GM15510 (cell line): Measurements from ENCODE around the gene MAB21L3.

ENCODE experiments used
- POLR2A ChIP-seq: IDR thresholded peaks from 3 replicates; pipeline ENCODE4 v1.6.1; 2011; ENCODE audit warnings: borderline replicate concordance; ENCODE audit not compliant: insufficient read length; ENCODE audit errors: extremely low read depth

MAB21L3 gene

GRCh38 chr1:116110567-116111523, at the start of gene MAB21L3:
Gene MAB21L3, plus strand, starts transcription at chr1:116111399. Its CDS starts 1,217 bp downstream, at chr1:116112616.
- no peak for TF ChIP-seq POLR2A

GRCh38 chr1:116062201-116062600, 49.0 kb upstream of the MAB21L3 start:
- no peak for TF ChIP-seq POLR2A

GRCh38 chr1:116064616-116065015, 46.6 kb upstream of the MAB21L3 start:
- TF ChIP-seq POLR2A = no peak

- TF ChIP-seq POLR2A = no peak
These were observed 44.2 kb upstream of the MAB21L3 start for GRCh38 chr1:116066868-116067565.

- TF ChIP-seq POLR2A = no peak
These were observed 43.7 kb upstream of the MAB21L3 start for GRCh38 chr1:116067566-116067890.

- TF ChIP-seq POLR2A = no peak
These were observed 35.6 kb upstream of the MAB21L3 start for GRCh38 chr1:116075575-116075974.

- no peak for TF ChIP-seq POLR2A
These were observed 35.2 kb upstream of the MAB21L3 start for GRCh38 chr1:116075990-116076389.

GRCh38 chr1:116076831-116077230, 34.4 kb upstream of the MAB21L3 start:
- no peak for TF ChIP-seq POLR2A

- TF ChIP-seq POLR2A = no peak
These were observed 32.4 kb upstream of the MAB21L3 start for GRCh38 chr1:116078699-116079223.

GRCh38 chr1:116087628-116088027, 23.6 kb upstream of the MAB21L3 start:
- no peak for TF ChIP-seq POLR2A

GRCh38 chr1:116089870-116090269, 21.3 kb upstream of the MAB21L3 start:
- TF ChIP-seq POLR2A = no peak

GRCh38 chr1:116091083-116091482, 20.1 kb upstream of the MAB21L3 start:
- TF ChIP-seq POLR2A = no peak

- no peak for TF ChIP-seq POLR2A
These were observed 18.3 kb upstream of the MAB21L3 start for GRCh38 chr1:116092752-116093489.

- no peak for TF ChIP-seq POLR2A
These were observed 16.2 kb upstream of the MAB21L3 start for GRCh38 chr1:116095027-116095426.

- TF ChIP-seq POLR2A = no peak
These were observed 15.1 kb upstream of the MAB21L3 start for GRCh38 chr1:116096013-116096618.

GRCh38 chr1:116097626-116098025, 13.6 kb upstream of the MAB21L3 start:
- no peak for TF ChIP-seq POLR2A
